Thoracic aorta (tissue), 2 donors: ENCODE measurements around the gene ZNF76. TPM values are rescaled to one million over a fixed set of nuclear protein-coding genes. Genes with fewer than 3 reads are reported as not detected.
A peak's percentile ranks its signal among the peaks of the same experiment; 100 is the strongest.

Experiments
- ATAC-seq: fragments of 150-250 bp; one replicate; pipeline ENCODE4 v1.8.0; 2017; ENCODE audit warnings: low read depth; ENCODE audit not compliant: insufficient number of reproducible peaks, low FRiP score
- DNase-seq: peaks from one replicate; pipeline ENCODE4 v3.0.0-alpha.2; 2020; ENCODE audit warnings: low spot score
- H3K27ac ChIP-seq, 2 donors: fragments of 200-600 bp; sonication (generic); 1 replicate in 1 of 2; 2 replicates in 1 of 2; pipeline ENCODE4 v1.5.1; 2016; ENCODE audit warnings: mild to moderate bottlenecking in 2 of 2, moderate library complexity in 2 of 2
- H3K27me3 ChIP-seq: fragments of 200-600 bp; sonication (generic); replicated peaks from 2 replicates; pipeline ENCODE4 v1.6.0; 2016; ENCODE audit warnings: mild to moderate bottlenecking; ENCODE audit not compliant: insufficient read depth
- H3K36me3 ChIP-seq: fragments of 200-600 bp; sonication (generic); one replicate; pipeline ENCODE4 v1.5.1; 2016
- H3K4me1 ChIP-seq, 2 donors: fragments of 200-600 bp; sonication (generic); 1 replicate in 1 of 2; 2 replicates in 1 of 2; pipeline versions ENCODE4 v1.5.1 to v1.6.0; 2016; ENCODE audit warnings: low read depth in 2 of 2, mild to moderate bottlenecking in 1 of 2; ENCODE audit not compliant: control insufficient read depth in 1 of 2
- H3K4me3 ChIP-seq: fragments of 200-600 bp; sonication (generic); 2 replicates; pipeline ENCODE4 v1.5.1; 2016; ENCODE audit warnings: mild to moderate bottlenecking
- H3K9me3 ChIP-seq: fragments of 200-600 bp; sonication (generic); 2 replicates; pipeline ENCODE4 v1.5.1; 2016
- total RNA-seq, 2 donors: library from RNA; depleted of rRNA; stranded (reverse); fragments of >200 nt; gene quantifications; one replicate each; pipeline versions ENCODE4 v1.1.0 to v1.2.3, GENCODE V29; 2016
- TF ChIP-seq, protein P1 (sequence below): fragments of 200-600 bp; sonication (generic); IDR thresholded peaks from one replicate; pipeline ENCODE4 v1.5.1; 2019; ENCODE audit warnings: antibody characterized with exemption

ZNF76 gene
- total RNA-seq, 2 donors from 2014 or later: 46.8 to 47.0 TPM

DNA sequence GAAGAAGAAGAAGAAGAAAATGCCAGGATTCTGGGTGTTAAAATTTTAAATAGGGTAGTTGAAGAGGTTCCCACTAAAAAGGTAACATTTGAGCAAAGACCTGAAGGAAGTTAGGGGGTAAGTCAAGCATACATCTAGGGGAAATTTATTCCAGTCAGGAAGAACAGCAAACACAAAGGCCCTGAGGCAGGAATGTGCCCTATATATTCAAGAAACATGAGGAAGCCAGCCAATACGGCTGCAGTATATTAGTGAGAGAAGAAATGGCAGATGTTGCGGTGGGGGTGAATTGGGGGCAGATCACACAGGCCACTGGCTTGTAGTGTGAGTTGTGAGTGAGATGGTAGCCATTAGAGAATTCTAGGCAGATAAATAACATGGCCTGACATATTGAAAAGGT, 6.0 kb downstream of the ZNF76 start:
- TF ChIP-seq, protein P1, sequence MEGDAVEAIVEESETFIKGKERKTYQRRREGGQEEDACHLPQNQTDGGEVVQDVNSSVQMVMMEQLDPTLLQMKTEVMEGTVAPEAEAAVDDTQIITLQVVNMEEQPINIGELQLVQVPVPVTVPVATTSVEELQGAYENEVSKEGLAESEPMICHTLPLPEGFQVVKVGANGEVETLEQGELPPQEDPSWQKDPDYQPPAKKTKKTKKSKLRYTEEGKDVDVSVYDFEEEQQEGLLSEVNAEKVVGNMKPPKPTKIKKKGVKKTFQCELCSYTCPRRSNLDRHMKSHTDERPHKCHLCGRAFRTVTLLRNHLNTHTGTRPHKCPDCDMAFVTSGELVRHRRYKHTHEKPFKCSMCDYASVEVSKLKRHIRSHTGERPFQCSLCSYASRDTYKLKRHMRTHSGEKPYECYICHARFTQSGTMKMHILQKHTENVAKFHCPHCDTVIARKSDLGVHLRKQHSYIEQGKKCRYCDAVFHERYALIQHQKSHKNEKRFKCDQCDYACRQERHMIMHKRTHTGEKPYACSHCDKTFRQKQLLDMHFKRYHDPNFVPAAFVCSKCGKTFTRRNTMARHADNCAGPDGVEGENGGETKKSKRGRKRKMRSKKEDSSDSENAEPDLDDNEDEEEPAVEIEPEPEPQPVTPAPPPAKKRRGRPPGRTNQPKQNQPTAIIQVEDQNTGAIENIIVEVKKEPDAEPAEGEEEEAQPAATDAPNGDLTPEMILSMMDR: no peak
- H3K9me3 ChIP-seq: no peaks in the 10 kb centered on the region
- DNase-seq (no peak), ATAC-seq (no peak)
- H3K27ac ChIP-seq: no peak overlapping the region
- H3K27me3 ChIP-seq: no peaks in the 10 kb centered on the region
- peaks cover 3 to 24% of the 10 kb centered on the region in 2 donors for H3K4me1 ChIP-seq
- no peak overlapping the region for H3K4me3 ChIP-seq
- no peaks in the 10 kb centered on the region for H3K36me3 ChIP-seq

DNA sequence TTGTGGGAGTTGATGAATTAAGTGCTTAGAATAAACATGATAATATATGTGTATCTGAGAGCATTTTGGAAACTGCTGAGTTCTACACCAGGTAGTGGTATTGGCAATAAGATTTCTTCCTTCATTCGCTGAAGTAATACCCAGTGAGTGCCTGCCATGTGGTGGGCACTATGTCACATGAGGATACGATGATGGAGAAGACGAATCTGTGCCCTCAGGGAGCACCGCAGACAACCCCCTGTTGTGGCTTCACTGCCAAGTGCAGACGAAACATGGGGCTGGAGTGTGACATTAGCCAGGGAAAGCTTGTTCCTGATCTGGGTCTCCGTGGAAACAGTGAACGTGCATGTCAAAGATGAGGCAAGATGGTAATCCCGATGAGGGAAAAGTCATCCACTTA, 7.9 kb downstream of the ZNF76 start:
- no peak overlapping the region for H3K4me3 ChIP-seq
- H3K9me3 ChIP-seq: no peaks in the 10 kb centered on the region
- TF ChIP-seq, protein P1: no peak
- DNase-seq (no peak), ATAC-seq (no peak)
- H3K27me3 ChIP-seq: no peaks in the 10 kb centered on the region
- no peaks in the 10 kb centered on the region for H3K36me3 ChIP-seq
- no peak overlapping the region for H3K27ac ChIP-seq
- H3K4me1 ChIP-seq: peaks cover 3 to 18% of the 10 kb centered on the region in 2 donors

DNA sequence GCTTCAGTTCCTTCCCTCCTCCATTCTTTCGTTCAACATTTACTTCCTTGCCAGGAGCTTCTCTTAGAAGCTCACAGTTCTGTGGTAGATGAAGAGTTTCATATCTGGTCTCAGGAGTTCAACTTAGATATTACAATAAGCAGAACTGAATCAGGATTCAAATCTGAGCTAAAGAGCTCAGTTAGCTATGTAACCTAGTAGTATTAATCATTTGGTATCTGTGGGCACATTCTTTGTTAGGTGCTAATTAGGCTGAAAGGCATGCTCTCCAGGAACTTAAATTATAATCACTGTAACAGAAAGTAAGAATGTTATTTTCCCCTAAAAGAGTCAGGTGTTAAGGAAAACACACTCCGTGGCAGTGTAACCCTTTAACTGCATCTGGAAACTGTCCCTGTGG, 8.4 kb downstream of the ZNF76 start:
- Histone ChIP-seq H3K27ac (no peak overlapping the region), H3K4me3 (no peak overlapping the region), H3K9me3 (no peaks in the 10 kb centered on the region), H3K4me1 (peaks cover 3 to 18% of the 10 kb centered on the region in 2 donors), H3K27me3 (no peaks in the 10 kb centered on the region), H3K36me3 (no peaks in the 10 kb centered on the region)
- DNase-seq (no peak), ATAC-seq (no peak)
- TF ChIP-seq, protein P1: no peak

DNA sequence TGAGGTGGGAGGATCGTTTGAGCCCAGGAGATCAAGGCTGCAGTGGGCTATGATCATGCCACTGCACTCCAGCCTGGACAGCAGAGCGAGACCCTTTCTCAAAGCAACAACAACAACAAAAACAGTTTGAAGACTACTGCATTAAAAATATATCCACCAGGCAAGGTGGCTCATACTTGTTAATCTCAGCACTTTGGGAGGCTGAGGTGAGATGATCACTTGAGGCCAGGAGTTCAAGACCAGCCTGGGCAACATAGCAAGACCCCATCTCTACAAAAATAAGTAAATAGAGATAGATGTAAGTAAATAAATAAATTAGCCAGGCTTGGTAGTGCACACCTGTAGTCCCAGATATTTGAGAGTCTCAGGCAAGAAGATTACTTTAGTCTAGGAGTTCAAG, 12.5 kb downstream of the ZNF76 start:
- TF ChIP-seq, protein P1: no peak
- Histone ChIP-seq H3K27me3 (no peaks in the 10 kb centered on the region), H3K9me3 (no peaks in the 10 kb centered on the region), H3K27ac (no peak overlapping the region), H3K36me3 (no peaks in the 10 kb centered on the region), H3K4me1 (peaks cover 9 to 21% of the 10 kb centered on the region in 2 donors), H3K4me3 (no peak overlapping the region)
- no peak for ATAC-seq
- no peak for DNase-seq

DNA sequence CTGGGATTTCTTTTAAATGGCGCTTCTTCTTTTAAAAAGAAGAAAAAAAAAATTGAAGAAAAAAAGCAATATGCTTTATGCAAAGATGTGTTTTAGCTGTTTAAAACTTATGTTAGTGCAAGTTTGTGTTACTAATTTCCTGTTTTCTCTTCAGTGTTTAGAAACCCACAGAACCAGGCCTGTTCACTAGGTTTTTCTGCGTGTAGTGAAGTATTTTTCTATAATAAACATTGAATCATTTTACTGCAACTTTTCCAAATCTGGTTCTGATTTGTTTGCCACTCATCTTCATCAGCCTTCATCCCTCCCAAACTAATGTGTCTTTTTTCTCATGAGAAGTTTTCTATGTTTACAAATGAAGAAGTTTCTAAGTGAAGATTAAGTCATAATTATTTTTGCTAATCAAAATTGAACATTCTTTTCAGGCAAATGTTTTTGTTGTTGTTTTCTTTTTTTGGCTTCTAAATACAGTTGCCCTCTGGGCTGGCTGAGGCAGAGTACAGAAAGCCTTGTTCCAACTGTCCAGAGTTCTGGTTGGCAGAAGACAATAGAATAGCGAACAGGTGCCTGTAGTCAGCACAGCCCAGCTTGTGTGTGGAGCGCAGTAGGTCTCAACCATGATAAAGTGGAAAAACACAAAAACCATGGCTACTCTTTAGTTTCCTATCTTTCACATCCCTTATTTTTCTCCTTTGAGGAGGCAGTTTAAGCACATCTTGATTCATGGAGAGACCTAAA, 14.5 kb downstream of the ZNF76 start:
- Histone ChIP-seq H3K4me1 (peaks cover 9 to 21% of the 10 kb centered on the region in 2 donors), H3K36me3 (no peaks in the 10 kb centered on the region), H3K4me3 (no peak overlapping the region), H3K27me3 (no peaks in the 10 kb centered on the region), H3K9me3 (no peaks in the 10 kb centered on the region), H3K27ac (peak overlapping the region; percentile 24 to 68)
- TF ChIP-seq, protein P1: no peak
- ATAC-seq (no peak), DNase-seq (no peak)
